HG02642 (cell line): ENCODE measurements around the gene LDLRAD4.

Source experiments
- ATAC-seq: cut with Tn5 transposase; IDR thresholded peaks from one replicate; pipeline ENCODE4 v1.9.1; 2021; ENCODE audit warnings: mild to moderate bottlenecking; ENCODE audit not compliant: unreplicated experiment, poor library complexity

The LDLRAD4 gene

GRCh38 chr18:13550418-13551304 lies 332.1 kb downstream of the LDLRAD4 start:
- ATAC-seq = no peak

GRCh38 chr18:13551305-13551603 lies 332.7 kb downstream of the LDLRAD4 start:
- no peak for ATAC-seq

- no peak for ATAC-seq
Observed at GRCh38 chr18:13551841-13552733, 333.5 kb downstream of the LDLRAD4 start.

- no peak for ATAC-seq
Observed at GRCh38 chr18:13553449-13553848, 334.9 kb downstream of the LDLRAD4 start.

GRCh38 chr18:13555192-13555591 lies 336.6 kb downstream of the LDLRAD4 start:
- ATAC-seq = no peak

- no peak for ATAC-seq
Observed at GRCh38 chr18:13555865-13556264, 337.3 kb downstream of the LDLRAD4 start.

GRCh38 chr18:13556502-13556901 lies 337.9 kb downstream of the LDLRAD4 start:
- no peak for ATAC-seq

- ATAC-seq = peak; percentile 61
Observed at GRCh38 chr18:13558124-13558523, 339.6 kb downstream of the LDLRAD4 start.

GRCh38 chr18:13558790-13559189 lies 340.2 kb downstream of the LDLRAD4 start:
- no peak for ATAC-seq

GRCh38 chr18:13559754-13560153 lies 341.2 kb downstream of the LDLRAD4 start:
- no peak for ATAC-seq

GRCh38 chr18:13560306-13560705 lies 341.7 kb downstream of the LDLRAD4 start:
- ATAC-seq = no peak

GRCh38 chr18:13562494-13563029 lies 344.0 kb downstream of the LDLRAD4 start:
- ATAC-seq = peak; percentile 62

- no peak for ATAC-seq
Observed at GRCh38 chr18:13563390-13563805, 344.8 kb downstream of the LDLRAD4 start.

- ATAC-seq = no peak
Observed at GRCh38 chr18:13564579-13564978, 346.0 kb downstream of the LDLRAD4 start.

- ATAC-seq = no peak
Observed at GRCh38 chr18:13565228-13565627, 346.7 kb downstream of the LDLRAD4 start.

- peak; percentile 46 for ATAC-seq
Observed at GRCh38 chr18:13566941-13567746, 348.6 kb downstream of the LDLRAD4 start.

- peak; percentile 58 for ATAC-seq
Observed at GRCh38 chr18:13568443-13569392, 350.2 kb downstream of the LDLRAD4 start.

GRCh38 chr18:13570216-13570615 lies 351.7 kb downstream of the LDLRAD4 start:
- ATAC-seq = no peak

GRCh38 chr18:13570856-13571495 lies 352.4 kb downstream of the LDLRAD4 start:
- ATAC-seq = no peak
